Measurements from ENCODE around the gene GRB2.
A peak's percentile ranks its signal among the peaks of the same experiment; 100 is the strongest.

GRB2 gene

GRCh38 chr17:75433218-75433783 is 27.8 kb upstream of the GRB2 start:
- H3K9me3 ChIP-seq (ENCODE audit: severe bottlenecking), result no peaks in the 10 kb centered on the region
- TF ChIP-seq CTCF (IDR thresholded peaks at IDR 0.05; ENCODE audit: low read depth, low read length), result no peak
- H3K27me3 ChIP-seq (ENCODE audit: insufficient read depth, low read depth, severe bottlenecking), result no peaks in the 10 kb centered on the region
- H3K4me3 ChIP-seq (ENCODE audit: low read depth, low read length), result no peak overlapping the region
- no peaks in the 10 kb centered on the region for H3K36me3 ChIP-seq
- no peak overlapping the region for H3K27ac ChIP-seq
- DNase-seq, result no peak

DNA sequence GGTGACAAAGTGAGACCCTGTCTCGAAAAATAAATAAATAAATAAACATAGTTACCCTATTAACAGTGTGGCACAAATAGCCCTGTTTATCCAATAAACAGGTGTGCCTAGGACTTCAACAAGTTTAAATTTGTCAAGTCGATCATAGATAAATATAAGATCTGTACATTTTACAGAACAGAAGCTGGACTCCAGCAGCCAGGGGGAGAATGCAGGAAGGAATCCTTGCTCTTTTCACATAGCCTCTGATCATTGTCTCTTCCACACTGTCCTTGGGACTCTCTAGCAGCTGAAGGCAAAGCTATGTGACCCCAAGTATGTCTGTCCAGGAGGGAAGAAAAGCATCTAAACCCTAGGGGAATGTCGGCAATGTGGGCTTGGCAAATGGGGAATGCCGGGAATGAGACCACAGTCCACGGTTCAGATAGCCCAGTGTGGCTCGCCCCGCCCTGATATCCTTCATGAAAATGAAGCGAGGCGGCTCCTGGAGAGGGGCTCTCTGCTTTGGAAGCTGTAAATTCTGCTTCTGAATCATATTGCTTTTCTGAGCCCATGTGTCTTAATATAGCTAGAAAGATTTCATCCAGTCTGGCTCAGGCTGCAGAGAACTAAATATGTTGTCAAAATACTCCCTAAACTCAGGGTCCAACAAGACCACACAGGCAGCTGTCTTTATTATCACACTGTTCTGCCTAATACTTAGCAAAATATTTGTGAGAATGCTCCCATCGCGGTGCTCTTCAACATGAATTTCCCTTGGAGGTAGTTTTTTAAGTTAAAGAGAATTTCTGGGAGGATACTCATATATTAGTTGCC is 24.9 kb upstream of the GRB2 start:
- H3K36me3 ChIP-seq, result no peaks in the 10 kb centered on the region
- TF ChIP-seq CTCF (IDR thresholded peaks at IDR 0.05; ENCODE audit: low read depth, low read length), result no peak
- H3K9me3 ChIP-seq (ENCODE audit: severe bottlenecking), result no peaks in the 10 kb centered on the region
- H3K27ac ChIP-seq, result no peak overlapping the region
- H3K4me3 ChIP-seq (ENCODE audit: low read depth, low read length), result no peak overlapping the region
- H3K27me3 ChIP-seq (ENCODE audit: insufficient read depth, low read depth, severe bottlenecking), result no peaks in the 10 kb centered on the region
- DNase-seq, result no peak

DNA sequence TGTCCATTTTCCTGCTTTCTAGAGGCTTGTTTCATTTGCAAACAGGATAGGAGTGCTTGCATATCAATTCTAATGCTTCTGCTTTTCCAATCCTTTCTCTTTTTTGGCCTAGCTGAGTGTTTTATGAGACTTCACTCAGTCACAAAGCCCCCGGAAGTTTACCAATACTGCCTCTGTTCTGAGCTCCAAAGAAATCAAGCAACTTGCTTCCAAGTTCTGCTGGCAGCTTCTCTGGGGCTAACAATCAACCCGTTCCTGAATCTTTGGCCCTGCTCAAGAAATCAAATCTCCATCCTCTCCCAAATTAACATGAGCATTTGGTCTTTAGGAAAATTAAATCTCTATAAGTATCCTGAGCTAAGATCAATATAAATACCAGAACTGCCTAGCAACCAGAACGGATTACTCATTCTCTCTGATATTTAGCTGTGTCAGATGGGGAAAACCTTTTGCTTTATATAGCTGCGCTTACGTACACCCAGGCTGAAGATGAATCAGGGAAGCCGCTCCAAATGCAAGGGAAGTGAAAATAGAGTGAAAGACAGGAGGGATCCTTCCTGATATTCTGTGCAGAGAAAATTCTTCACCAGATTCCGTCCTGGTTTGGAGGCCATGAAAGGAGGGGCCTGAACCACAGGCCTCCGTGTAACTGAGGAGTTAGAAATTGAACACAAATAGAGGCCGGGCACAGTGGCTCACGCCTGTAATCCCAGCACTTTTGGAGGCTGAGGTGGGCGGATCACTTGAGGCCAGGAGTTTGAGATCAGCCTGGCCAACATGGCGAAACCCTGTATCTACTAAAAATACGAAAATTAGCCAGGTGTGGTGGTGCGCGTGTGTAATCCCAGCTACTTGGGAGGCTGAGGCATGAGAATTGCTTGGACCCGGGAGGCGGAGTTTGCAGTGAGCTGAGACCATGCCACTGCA is 23.3 kb upstream of the GRB2 start:
- Histone ChIP-seq H3K27ac (peak overlapping the region; percentile 52), H3K36me3 (no peaks in the 10 kb centered on the region), H3K9me3 (ENCODE audit: severe bottlenecking) (no peaks in the 10 kb centered on the region), H3K27me3 (ENCODE audit: insufficient read depth, low read depth, severe bottlenecking) (no peaks in the 10 kb centered on the region), H3K4me3 (ENCODE audit: low read depth, low read length) (peak overlapping the region; percentile 43)
- DNase-seq, result peak; percentile 49
- no peak for TF ChIP-seq CTCF (IDR thresholded peaks at IDR 0.05; ENCODE audit: low read depth, low read length)

DNA sequence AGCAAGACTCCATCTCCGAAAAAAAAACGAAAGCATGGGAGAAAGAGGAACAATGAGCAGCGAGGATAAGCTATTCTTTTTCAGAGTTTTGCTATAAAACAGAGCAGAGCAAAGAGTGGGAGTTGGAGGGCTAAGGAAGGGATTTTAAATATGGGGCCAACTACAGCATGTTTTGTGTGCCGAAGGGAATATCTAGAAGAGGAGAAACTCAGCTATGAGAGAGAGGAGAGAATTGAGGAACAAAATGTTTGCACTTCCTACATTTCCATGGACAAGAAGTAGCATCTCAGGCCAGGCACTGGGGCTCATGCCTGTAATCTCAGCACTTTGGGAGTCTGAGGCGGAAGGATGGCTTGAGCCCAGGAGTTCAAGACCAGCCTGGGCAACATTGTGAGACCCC is 13.1 kb upstream of the GRB2 start:
- H3K4me3 ChIP-seq (ENCODE audit: low read depth, low read length), result no peak overlapping the region
- no peaks in the 10 kb centered on the region for H3K9me3 ChIP-seq (ENCODE audit: severe bottlenecking)
- H3K27me3 ChIP-seq (ENCODE audit: insufficient read depth, low read depth, severe bottlenecking), result no peaks in the 10 kb centered on the region
- TF ChIP-seq CTCF (IDR thresholded peaks at IDR 0.05; ENCODE audit: low read depth, low read length), result no peak
- no peak for DNase-seq
- H3K27ac ChIP-seq, result no peak overlapping the region
- no peaks in the 10 kb centered on the region for H3K36me3 ChIP-seq

- Histone ChIP-seq H3K36me3 (no peaks in the 10 kb centered on the region), H3K4me3 (ENCODE audit: low read depth, low read length) (no peak overlapping the region), H3K9me3 (ENCODE audit: severe bottlenecking) (no peaks in the 10 kb centered on the region), H3K27ac (no peak overlapping the region), H3K27me3 (ENCODE audit: insufficient read depth, low read depth, severe bottlenecking) (no peaks in the 10 kb centered on the region)
- TF ChIP-seq CTCF (IDR thresholded peaks at IDR 0.05; ENCODE audit: low read depth, low read length), result no peak
- no peak for DNase-seq
Measured at GRCh38 chr17:75417054-75417580, 11.6 kb upstream of the GRB2 start.
